ENCODE data around the gene HOTAIR.

GRCh38 chr12:53983568-53983949 lies 8.8 kb upstream of the HOTAIR start:
- no peak for TF ChIP-seq CTCF (conservative IDR thresholded peaks at IDR 0.05; ENCODE audit: low read depth, low read length)
- TF ChIP-seq EZH2 (IDR thresholded peaks at IDR 0.05; ENCODE audit: low read length, unreplicated experiment) = no peak
- TF ChIP-seq EZH2phosphoT487 (IDR thresholded peaks at IDR 0.05; ENCODE audit: borderline replicate concordance, low read length) = no peak

Data from PC-3 (cell line).